Measurements from ENCODE around the gene CLEC2D.
A peak's percentile ranks its signal among the peaks of the same experiment; 100 is the strongest.
"Not testable (repeated sequence)": the region's sequence is repeated elsewhere in the genome, so short reads cannot be mapped to it uniquely, and the experiment has no call there.

The CLEC2D gene

GRCh38 chr12:9731797-9732196 is 62.3 kb downstream of the CLEC2D start:
- DNase-seq (ENCODE audit: extremely low read depth, insufficient read length), result no peak
- peak overlapping the region; percentile 77 for H3K4me3 ChIP-seq (replicated peaks; ENCODE audit: low read depth, low read length)
- TF ChIP-seq, protein P1, sequence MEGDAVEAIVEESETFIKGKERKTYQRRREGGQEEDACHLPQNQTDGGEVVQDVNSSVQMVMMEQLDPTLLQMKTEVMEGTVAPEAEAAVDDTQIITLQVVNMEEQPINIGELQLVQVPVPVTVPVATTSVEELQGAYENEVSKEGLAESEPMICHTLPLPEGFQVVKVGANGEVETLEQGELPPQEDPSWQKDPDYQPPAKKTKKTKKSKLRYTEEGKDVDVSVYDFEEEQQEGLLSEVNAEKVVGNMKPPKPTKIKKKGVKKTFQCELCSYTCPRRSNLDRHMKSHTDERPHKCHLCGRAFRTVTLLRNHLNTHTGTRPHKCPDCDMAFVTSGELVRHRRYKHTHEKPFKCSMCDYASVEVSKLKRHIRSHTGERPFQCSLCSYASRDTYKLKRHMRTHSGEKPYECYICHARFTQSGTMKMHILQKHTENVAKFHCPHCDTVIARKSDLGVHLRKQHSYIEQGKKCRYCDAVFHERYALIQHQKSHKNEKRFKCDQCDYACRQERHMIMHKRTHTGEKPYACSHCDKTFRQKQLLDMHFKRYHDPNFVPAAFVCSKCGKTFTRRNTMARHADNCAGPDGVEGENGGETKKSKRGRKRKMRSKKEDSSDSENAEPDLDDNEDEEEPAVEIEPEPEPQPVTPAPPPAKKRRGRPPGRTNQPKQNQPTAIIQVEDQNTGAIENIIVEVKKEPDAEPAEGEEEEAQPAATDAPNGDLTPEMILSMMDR (IDR thresholded peaks at IDR 0.05; ENCODE audit: insufficient read depth, low read length, poor library complexity, severe bottlenecking), result no peak
- no peaks in the 10 kb centered on the region for H3K27me3 ChIP-seq (replicated peaks; ENCODE audit: control insufficient read depth, insufficient read depth, low read length)
- no peaks in the 10 kb centered on the region for H3K36me3 ChIP-seq (ENCODE audit: control insufficient read depth, insufficient read depth, low read length)

DNA sequence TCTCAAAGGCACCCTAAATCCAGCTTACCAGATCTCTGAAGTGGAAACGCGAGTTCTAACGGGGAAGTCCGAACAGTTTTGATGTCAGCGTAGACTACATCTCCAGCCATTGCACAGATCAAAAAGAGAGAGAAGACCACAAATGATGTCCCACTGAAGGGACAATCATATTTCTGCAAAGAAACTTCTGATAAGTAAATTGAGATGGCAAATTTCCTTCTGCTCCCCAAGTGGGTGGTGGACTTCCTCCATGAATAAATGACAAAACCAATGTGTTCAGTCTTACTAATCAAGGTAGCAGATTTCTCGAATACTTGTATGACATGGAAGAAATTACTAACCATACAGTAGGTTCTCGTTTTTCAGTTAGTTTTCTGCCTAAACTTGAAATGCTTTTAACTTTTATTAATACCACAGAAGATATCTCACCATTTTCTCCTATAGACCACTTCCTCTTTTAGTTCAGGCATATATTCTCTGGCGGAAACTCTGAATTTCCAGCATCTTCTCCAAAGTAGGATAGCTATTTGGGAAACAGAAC is 63.5 kb downstream of the CLEC2D start, which contains the start of gene CLECL1:
CLECL1 (minus strand) TSS at position 177 of the 541 bp plus-strand sequence.
- no peaks in the 10 kb centered on the region for H3K36me3 ChIP-seq (ENCODE audit: control insufficient read depth, insufficient read depth, low read length)
- TF ChIP-seq, protein P1 (IDR thresholded peaks at IDR 0.05; ENCODE audit: insufficient read depth, low read length, poor library complexity, severe bottlenecking), result no peak
- DNase-seq (ENCODE audit: extremely low read depth, insufficient read length), result no peak
- H3K4me3 ChIP-seq (replicated peaks; ENCODE audit: low read depth, low read length), result peak within 1 kb of the TSS; percentile 77
- no peaks in the 10 kb centered on the region for H3K27me3 ChIP-seq (replicated peaks; ENCODE audit: control insufficient read depth, insufficient read depth, low read length)

GRCh38 chr12:9735601-9736000 is 66.1 kb downstream of the CLEC2D start:
- no peak overlapping the region for H3K4me3 ChIP-seq (replicated peaks; ENCODE audit: low read depth, low read length)
- H3K27me3 ChIP-seq (replicated peaks; ENCODE audit: control insufficient read depth, insufficient read depth, low read length), result no peaks in the 10 kb centered on the region
- H3K36me3 ChIP-seq (ENCODE audit: control insufficient read depth, insufficient read depth, low read length), result no peaks in the 10 kb centered on the region
- TF ChIP-seq, protein P1 (IDR thresholded peaks at IDR 0.05; ENCODE audit: insufficient read depth, low read length, poor library complexity, severe bottlenecking), result no peak
- no peak for DNase-seq (ENCODE audit: extremely low read depth, insufficient read length)

DNA sequence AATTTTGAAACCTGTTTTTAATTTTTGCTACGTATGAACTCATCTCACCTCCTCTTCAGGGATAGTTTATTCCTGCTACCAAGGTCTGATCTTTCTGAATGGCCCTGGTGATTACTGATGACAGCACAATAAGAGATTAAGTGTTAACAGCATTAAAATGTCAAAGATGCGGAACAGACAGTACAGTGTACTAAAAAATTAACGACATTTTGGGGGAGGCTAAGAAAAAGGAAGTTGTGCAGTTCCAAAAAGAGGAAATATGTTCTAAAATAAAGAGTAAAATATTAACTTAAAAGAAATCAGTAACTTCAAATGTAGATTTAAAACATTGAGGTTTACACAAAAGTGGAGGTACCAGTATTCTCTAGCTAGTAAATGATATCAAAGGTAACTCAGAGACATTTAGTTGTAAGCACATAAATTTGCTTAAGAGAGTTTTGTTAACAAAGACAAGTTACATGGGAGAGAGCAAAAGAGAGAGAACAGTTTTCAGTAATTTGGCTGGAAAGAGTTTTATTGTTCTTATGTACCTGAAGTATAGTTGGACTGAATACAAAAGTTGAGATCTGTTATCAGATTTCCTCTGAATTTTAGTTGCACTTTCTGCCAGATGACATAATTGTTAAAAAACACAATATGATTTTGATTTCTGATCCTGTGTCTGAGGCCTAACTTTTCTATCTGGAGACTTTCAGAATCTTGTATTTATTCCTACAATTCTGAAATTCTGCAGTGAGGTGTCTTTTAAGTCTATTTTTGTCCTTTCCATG is 67.6 kb downstream of the CLEC2D start:
- Histone ChIP-seq H3K27me3 (replicated peaks; ENCODE audit: control insufficient read depth, insufficient read depth, low read length) (no peaks in the 10 kb centered on the region), H3K4me3 (replicated peaks; ENCODE audit: low read depth, low read length) (no peak overlapping the region), H3K36me3 (ENCODE audit: control insufficient read depth, insufficient read depth, low read length) (no peaks in the 10 kb centered on the region)
- TF ChIP-seq, protein P1 (IDR thresholded peaks at IDR 0.05; ENCODE audit: insufficient read depth, low read length, poor library complexity, severe bottlenecking), result no peak
- DNase-seq (ENCODE audit: extremely low read depth, insufficient read length), result no peak

DNA sequence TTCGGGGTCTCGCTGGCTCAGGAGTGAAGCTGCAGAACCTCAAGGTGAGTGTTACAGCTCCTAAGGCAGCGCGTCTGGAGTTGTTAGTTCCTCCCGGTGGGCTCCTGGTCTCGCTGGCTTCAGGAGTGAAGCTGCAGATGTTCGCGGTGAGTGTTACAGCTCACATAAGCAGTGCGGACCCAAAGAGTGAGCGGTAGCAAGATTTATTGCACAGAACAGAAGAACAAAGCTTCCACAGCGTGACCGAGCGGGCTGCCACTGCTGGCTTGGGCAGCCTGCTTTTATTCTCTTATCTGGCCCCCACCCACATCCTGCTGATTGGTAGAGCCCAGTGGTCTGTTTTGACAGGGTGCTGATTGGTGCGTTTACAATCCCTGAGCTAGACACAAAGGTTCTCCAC is 69.4 kb downstream of the CLEC2D start:
- H3K4me3 ChIP-seq (replicated peaks; ENCODE audit: low read depth, low read length); H3K27me3 ChIP-seq (replicated peaks; ENCODE audit: control insufficient read depth, insufficient read depth, low read length); DNase-seq (ENCODE audit: extremely low read depth, insufficient read length); H3K36me3 ChIP-seq (ENCODE audit: control insufficient read depth, insufficient read depth, low read length): not testable (repeated sequence)

DNA sequence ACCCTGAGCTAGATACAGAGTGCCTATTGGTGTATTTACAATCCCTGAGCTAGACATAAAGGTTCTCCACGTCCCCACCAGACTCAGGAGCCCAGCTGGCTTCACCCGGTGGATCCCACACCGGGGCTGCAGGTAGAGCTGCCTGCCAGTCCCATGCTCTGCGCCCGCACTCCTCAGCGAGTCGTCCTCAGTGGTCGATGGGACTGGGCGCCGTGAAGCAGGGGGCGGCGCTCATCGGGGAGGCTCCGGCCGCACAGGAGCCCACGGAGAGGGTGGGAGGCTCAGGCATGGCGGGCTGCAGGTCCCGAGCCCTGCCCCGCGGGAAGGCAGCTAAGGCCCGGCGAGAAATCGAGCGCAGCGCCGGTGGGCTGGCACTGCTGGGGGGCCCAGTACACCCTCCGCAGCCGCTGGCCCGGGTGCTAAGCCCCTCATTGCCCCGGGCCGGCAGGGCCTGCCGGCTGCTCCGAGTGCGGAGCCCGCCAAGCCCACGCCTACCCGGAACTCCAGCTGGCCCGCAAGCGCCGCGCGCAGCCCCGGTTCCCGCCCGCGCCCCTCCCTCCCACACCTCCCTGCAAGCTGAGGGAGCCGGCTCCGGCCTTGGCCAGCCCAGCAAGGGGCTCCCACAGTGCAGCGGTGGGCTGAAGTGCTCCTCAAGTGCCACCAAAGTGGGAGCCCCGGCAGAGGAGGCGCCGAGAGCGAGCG is 70.0 kb downstream of the CLEC2D start:
- not testable (repeated sequence) for H3K4me3 ChIP-seq (replicated peaks; ENCODE audit: low read depth, low read length)

More for the DNA sequence above, 70.0 kb downstream of the CLEC2D start:
- H3K27me3 ChIP-seq (replicated peaks; ENCODE audit: control insufficient read depth, insufficient read depth, low read length); H3K36me3 ChIP-seq (ENCODE audit: control insufficient read depth, insufficient read depth, low read length); DNase-seq (ENCODE audit: extremely low read depth, insufficient read length): not testable (repeated sequence)

Measured in GM06990 (cell line).